Measurements from ENCODE around the gene PALM2AKAP2.
"Not testable (repeated sequence)": the region's sequence is repeated elsewhere in the genome, so short reads cannot be mapped to it uniquely, and the experiment has no call there.

The PALM2AKAP2 gene

DNA sequence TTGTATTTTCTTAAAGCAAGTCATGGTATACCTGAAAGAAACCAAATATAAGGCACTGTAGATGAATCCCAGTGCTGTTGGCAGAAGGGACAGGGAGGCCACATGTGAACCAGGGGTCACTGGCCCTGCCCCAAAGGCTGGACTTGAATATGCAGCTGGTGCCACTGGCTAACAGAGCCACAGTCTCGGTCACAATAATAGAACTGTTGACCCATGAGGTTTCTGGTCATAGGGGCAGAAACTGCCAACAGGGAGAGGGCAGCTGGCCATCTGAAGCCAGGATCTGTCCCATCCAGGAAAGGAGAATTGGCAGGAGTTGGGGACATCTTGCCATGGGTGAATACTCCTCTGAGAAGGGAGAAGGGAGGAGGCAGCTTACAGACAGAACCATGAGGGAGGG, 31.9 kb downstream of the PALM2AKAP2 start:
- DNase-seq = no peak

DNA sequence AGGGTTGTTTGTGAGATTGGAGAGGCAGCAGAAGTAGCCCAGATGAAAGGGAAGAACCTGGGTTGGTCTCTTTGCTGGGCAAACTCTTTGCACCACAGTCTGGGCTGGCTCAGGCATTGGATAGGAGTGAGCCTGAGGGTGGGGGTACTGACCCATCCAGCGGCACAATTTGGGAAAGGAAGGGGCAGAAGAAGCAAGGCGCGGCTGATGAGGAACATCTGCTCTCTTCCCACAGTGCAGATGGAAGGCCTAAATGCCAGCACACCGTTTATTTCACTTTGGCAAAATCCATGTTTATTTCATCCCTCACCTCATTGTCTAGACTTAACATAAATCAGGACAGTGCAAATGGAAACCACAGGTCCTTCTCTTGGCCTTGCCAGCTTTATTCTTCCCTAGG, 32.3 kb downstream of the PALM2AKAP2 start:
- no peak for DNase-seq

DNA sequence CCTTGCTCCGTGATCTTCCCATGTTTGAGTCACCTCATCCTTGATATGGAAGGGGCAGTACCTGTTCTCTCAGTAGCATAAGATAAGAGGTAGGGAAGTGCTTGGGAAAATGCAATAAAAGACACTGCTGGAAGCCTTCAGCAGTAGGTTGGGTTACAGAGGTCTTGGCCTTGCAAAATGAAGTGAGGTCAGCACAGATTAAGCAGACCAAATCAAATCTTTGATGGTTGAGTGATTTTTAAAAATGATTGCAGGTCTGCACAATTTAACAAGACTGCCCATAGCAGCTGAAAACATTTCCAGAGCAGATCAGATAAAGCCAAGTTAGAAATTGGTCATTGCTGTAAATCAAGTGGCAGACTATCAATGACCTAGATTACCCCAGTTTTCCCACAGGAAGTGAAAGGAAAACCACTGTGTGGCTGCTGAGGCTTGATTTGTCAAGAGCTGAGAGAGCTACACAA, 32.9 kb downstream of the PALM2AKAP2 start:
- DNase-seq = no peak

DNA sequence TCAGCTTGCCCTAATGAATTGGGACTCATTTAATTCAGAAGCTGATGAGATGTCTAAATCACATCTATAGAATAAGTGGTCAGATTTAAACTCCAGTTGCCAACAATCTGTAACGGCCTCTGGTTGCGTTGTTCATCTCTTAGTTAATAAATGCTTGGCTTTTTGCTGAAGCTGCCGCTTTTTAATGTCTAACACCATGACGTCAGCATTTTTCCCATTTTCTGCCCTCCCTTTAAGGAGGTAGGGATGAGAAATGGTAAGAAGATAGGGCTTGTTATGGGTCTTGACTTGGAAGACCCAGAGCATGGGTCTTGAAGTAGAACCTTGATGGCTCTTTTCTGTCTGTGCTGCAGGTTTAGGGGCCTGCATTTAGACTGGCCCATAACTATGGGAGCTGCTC, 33.3 kb downstream of the PALM2AKAP2 start:
- no peak for DNase-seq

DNA sequence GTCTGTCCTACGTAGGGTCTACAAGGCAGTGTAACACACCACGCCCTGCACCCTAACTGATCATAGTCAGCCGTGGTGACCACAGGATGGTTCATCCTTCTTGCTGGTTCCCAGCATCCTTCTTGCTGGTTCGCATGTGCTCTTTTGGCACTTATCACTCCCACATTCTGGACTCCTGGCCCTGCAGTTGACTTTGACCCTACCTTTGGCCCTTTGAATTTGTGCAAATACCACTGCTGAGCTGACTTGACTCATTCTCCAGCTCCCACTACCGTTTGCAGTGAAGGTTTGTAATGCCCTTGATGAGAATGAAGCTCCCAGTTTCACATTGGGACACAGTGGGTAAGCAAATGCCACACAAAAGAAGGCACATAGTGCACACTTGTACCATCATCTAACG, 33.8 kb downstream of the PALM2AKAP2 start:
- DNase-seq = no peak

DNA sequence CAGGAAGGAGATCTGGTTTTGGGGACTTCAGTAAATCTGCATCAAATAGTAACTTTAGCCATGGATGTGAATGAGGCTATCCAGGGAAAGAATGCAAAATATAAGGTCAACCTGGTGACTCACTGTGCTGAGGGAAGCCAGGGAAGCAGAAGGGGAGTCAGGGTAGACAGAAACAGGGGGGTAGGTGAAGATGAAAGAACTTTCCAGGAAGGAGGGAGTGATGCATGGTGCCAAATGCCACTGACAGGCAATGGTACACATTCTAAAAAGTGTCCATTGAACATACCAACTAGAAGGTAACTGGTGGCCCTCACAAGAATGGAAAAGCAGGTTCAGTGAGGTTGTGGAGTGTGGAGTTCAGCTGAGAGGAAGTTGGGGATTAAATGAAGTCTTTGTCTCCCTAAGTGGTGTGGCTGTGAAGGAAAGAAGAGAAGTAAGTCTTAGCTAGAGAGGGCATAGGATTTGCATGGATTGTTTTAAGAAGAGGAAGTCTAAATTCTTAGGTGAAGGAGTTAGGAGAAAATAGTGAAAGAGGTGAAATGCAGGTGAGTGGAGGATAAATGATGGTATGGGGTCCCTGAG, 35.5 kb downstream of the PALM2AKAP2 start:
- DNase-seq = no peak

DNA sequence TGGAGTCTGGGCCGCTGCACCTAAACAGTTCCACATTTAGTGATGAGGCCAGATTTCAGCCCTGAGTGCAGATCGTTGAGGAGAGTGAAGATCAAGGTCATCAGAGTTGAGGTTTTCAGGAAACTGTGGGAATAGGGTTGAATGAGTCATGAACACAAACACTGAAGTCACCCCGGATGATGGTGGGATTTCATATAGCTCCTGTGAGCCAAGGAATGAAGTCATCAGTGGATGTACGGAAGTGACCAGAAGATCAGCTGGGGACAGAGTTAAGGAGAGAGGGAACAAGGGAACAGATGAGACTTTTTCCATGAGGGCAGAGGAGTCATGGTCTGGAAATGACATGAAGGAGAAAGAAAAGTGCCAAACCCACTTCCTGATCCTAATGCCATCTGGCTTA, 36.5 kb downstream of the PALM2AKAP2 start:
- no peak for DNase-seq

DNA sequence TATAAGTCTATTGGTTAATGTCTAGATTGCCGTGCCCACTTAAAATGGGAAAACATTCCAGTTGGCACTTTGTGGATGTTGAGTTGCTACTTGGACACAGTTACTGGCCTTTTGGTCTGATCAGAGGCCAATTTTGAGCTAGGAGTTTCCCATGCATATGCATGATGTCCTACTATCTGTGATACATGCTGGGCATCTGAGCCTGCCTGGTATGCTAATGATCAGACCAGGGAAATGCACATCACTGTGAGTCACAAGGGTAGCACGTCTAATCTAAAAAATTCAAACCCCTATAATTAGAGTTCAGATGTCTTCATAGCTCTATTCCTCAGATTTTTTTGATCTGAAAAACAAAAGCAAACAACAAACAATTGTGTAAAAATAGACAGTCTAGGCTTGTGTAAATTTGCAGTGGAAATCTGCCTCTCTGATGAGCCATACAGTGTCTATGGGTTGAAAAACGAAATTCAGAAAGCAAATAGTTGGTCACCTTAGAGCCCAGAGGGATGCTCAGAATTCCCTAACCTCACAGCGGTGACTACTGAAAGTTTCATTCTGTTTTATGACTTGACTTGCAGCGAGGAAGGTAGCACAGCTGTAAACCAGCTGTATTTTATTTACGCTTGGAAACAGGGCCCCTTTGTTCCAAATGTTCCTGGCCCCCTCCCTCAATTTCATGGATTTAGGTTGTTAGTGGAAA, 37.3 kb downstream of the PALM2AKAP2 start:
- DNase-seq = no peak

DNA sequence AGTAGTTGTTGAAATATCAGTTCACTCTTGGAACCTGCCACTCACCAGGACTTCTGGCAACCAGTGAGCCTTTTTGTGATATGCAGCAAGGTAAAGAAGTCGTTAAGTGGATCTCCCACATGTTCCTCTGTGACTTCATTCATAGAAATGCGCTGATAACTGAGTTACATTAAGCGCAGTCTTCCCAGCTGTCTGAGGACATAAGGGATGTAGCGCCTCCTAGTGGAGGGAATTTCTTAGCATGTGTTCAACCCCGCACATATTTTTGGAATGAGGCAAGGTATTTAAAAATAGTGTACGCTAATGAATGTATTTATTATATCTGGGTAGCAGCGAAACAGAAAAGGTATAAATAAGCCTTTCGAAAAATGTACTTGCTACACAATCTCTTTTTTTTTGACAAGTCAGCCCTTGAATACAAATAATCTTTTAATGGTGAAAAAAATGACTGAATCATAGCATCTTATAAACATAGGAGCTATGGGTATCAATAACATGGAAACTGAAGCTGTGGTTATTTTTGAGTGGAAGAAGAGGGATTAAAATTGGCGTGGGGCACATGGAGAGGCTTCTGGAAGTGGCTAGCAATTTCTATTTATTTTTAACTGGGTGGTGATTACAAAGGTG, 38.0 kb downstream of the PALM2AKAP2 start:
- peak; percentile 4 for DNase-seq

DNA sequence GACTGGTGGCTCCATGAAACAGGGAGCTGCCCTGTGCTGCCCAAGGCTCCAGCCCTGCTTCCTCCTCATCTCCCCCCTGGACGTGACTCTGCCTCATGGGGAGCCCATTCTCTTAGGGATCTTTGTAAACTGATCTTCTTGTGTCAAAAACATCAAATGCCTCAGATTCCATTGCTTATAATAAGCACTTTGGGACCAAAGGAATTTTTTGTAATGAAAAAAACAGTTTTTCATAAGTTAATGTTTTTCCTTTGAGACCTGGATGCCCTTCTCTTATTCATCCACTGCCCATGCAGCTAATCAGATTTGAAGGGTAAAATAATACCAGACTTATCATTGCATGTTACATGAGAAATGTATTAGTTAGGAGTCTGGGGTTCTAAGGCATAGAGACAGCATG, 41.7 kb downstream of the PALM2AKAP2 start:
- DNase-seq = no peak

DNA sequence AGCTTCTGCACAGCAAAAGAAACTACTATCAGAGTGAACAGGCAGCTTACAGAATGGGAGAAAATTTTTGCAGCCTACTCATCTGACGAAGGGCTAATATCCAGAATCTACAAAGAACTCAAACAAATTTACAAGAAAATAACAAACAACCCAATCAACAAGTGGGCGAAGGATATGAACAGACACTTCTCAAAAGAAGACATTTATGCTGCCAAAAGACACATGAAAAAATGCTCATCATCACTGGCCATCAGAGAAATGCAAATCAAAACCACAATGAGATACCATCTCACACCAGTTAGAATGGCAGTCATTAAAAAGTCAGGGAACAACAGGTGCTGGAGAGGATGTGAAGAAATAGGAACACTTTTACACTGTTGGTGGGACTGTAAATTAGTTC, 45.4 kb downstream of the PALM2AKAP2 start:
- DNase-seq = not testable (repeated sequence)

DNA sequence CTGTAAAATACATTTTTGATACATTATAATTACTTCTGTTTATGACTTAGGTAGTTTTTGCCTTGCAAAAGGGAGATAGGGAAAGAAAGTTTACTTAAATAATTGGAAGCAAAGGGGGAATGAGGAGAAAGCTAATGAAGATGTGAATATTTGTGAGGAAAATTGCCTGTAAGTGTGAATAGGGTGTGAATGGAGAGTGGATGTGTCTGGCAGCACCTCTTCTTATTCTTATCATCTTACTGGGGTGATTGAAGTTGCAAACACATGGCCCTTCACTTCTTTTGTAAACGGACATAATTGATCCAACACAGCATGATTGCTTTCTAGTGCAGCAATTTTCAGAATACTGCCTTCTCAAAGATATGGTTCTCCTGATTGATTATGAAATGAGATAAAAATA, 46.6 kb downstream of the PALM2AKAP2 start:
- no peak for DNase-seq

DNA sequence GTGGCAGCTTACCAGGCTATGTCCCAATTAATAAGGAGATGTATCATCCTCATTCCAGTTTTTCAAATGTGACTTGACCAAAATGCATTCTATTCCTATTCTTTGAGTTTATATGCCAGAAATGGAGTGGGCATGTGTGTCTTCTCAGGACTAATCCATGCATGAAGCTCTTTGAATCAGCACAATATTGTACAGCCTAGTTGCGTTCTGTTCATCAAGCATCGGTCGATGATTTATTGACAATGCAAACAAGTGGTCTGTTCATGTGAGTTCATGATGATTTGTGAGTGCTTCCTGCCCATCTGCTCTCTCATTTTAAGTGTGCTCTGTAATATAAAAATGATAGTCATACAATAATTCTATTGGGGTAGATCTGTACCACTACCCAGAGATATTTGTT, 48.3 kb downstream of the PALM2AKAP2 start:
- DNase-seq = no peak

Measured in CD4-positive, alpha-beta T cell treated with Interleukin-6 for 4 hours (primary cell).